ENCODE results near the gene STRA6.

The STRA6 gene

GRCh38 chr15:74130849-74131627, 71.5 kb downstream of the STRA6 start:
- no peak for DNase-seq

- peak; percentile 64 for DNase-seq
These were observed 72.3 kb downstream of the STRA6 start, which contains the start of gene ISLR2 for GRCh38 chr15:74130155-74130848. Gene ISLR2, plus strand, starts transcription at chr15:74130586. Its CDS starts 2,169 bp downstream, at chr15:74132755.

- peak; percentile 64 for DNase-seq
These were observed 72.9 kb downstream of the STRA6 start for GRCh38 chr15:74129586-74130154.

Measured in NCI-H1092 treated with DMSO at 0.1 percent for 48 hours (cell line).